Daoy (cell line): Measurements from ENCODE around the gene HSPA1L. TPM values are rescaled to one million over a fixed set of nuclear protein-coding genes. Genes with fewer than 3 reads are reported as not detected.
A peak's percentile ranks its signal among the peaks of the same experiment; 100 is the strongest.
"Not testable (repeated sequence)": the region's sequence is repeated elsewhere in the genome, so short reads cannot be mapped to it uniquely, and the experiment has no call there.

Experiments
- DNase-seq: peaks from one replicate; pipeline ENCODE4 v3.0.0-alpha.2; 2015; ENCODE audit warnings: low read depth
- total RNA-seq: library from RNA; depleted of rRNA; stranded (reverse); fragments of >200 nt; shearing (Covaris generic); gene quantifications from 2 replicates; pipeline ENCODE4 v1.2.3, GENCODE V29; 2014

Gene HSPA1L
- total RNA-seq, 1 experiment from 2014 or later = 0.80 TPM

- no peak for DNase-seq
Measured at GRCh38 chr6:31813465-31813849, 1.6 kb downstream of the HSPA1L start.

DNA sequence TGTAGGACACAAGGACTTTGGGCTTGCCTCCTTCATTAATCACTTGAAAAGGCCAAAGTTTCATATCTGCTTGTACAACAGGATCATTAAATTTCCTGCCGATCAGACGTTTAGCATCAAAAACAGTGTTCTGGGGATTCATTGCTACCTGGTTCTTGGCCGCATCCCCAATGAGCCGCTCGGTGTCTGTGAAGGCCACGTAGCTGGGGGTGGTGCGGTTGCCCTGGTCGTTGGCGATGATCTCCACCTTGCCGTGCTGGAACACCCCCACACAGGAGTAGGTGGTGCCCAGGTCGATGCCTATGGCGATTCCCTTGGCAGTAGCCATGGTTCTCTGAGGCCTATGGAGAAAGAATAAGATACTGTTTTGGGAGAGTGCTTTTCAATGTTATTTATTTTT is 3.4 kb downstream of the HSPA1L start:
- no peak for DNase-seq

DNA sequence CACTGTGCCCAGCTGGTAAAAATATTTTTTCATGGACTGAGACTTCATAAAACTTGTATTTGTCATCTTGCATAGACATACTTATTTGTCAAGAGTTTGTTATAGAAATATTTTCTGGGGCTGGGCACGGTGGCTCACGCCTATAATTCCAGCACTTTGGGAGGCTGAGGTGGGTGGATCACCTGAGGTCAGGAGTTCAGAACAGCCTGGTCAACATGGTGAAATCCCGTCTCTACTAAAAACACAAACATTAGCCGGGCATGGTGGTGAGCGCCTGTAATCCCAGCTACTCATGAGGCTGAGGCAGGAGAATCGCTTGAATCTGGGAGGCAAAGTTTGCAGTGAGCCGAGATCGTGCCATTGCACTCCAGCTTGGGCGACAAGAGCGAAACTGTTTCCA is 6.5 kb downstream of the HSPA1L start:
- DNase-seq = not testable (repeated sequence)

DNA sequence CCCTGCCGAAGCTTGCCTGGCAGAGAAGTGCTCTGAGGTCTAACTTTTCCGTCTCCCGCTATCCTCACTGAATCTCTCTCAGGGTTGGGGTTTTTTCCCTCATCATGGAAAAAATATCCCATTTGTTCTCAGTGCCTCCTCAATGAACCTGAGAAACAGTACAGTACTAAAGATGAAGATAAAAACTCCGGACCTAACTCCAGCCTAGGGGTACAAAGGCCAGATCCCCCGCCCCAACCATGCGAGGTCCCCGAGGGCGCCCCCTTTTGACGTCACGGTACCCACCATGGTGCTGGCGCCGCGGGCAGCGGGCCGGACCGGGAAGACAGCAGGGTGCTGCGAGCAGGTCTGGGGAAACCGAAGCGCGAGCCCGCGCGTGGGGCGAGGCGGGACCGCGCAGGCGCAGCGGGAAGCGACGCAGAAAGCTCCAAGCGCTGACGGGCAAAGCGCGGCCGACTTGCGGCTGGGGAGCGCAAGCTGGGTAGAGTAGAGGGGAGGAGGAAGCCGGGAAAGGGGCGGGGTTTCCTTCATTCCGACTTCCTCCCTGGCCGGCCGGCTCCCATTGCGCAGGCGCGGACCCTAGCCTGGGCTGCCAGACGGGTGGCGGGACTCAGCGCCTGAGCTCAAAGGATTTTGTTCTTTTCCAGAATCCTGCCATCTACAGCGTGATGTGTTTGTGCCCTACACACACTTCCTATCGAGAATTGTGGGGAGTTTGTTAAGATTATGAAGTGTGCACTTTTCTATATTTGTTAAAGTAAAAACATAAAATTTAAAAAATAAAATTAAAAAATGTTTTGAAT is 8.4 kb downstream of the HSPA1L start, which contains the start of gene LSM2:
Gene LSM2, minus strand, starts transcription at position 497 of the 803 bp plus-strand sequence. Its CDS starts 209 bp downstream, at position 288.
- DNase-seq = peak; percentile 99

DNA sequence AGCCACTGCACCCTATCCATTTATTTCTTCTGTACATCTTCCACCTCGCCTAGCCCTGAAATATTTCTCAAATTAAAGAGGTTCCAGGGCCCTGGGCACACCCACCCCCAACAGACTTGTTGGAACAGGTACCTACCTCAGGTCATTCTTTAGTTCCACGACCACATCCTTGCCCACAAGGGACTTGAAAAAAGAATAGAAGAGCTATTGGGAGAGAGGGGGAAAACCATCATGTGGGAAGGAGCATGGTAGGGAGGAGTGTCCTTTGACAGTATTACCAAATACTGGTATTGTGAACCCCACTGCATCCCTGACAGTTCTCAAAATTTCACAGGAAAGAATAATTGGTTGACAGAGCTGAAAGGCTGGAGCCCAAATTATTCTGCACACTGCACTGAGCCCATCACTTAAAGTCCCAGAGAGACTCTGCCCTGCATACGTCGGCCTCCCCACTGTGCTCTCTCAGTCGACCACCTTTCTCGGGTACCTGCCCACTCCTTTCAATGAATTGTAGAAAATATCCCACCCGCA is 9.1 kb downstream of the HSPA1L start:
- no peak for DNase-seq

DNA sequence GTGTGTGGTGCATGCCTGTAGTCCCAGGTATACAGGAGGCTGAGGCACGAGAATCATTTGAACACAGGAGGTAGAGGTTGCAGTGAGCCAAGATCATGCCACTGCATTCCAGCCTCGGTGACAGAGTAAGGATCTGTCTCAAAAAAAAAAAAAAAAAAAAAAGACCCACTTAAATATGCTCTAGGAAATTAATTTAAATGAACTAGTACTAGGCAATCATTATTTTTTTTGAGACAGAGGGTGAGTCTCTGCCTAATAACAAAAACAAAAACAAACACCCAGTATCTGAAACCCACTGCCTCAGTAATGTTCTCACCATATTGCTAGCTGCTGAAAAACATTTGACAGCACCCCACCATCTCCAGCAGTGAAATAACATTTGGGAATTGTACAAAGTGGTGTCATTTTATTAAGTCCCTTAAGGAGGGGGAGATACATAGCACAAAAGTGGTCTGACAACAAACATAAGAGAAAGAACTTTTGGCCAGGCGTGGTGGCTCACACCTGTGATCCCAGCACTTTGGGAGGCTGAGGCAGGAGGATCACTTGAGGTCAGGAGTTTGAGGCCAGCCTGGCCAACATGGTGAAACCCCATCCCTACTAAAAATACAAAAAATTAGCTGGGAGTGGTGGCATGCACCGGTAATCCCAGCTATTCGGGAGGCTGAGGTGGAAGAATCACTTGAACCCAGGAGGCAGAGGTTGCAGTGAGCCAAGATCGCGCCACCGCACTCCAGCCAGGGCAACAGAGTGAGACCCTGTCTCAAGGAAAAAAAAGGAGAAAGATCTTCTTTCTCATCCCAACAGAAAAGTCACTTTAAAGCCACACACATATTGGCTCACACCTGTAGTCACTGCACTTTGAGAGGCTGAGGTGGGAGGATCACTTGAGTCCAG is 13.8 kb downstream of the HSPA1L start:
- DNase-seq = not testable (repeated sequence)

GRCh38 chr6:31799781-31800180 is 15.3 kb downstream of the HSPA1L start:
- no peak for DNase-seq

DNA sequence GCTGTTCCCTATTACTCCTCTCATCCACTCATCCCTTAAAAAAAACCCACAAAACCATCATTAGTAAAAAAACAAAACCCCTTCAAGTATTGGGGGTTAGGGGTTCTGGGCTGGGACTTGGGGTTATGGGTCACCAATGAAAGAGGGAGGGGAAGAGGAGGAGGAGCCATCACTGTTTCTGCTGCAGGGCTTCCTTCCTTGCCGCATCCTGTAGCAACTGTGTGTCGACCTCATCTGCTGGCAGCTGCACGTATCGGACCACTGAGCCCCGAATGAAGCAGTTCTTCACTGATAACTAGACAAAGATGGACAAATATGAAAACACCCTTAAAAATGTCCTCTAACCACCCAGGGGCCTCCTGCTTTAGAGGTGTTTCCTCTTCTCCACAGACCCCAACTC is 17.5 kb downstream of the HSPA1L start:
- DNase-seq = no peak

GRCh38 chr6:31796993-31797385 is 18.1 kb downstream of the HSPA1L start:
- DNase-seq = no peak

DNA sequence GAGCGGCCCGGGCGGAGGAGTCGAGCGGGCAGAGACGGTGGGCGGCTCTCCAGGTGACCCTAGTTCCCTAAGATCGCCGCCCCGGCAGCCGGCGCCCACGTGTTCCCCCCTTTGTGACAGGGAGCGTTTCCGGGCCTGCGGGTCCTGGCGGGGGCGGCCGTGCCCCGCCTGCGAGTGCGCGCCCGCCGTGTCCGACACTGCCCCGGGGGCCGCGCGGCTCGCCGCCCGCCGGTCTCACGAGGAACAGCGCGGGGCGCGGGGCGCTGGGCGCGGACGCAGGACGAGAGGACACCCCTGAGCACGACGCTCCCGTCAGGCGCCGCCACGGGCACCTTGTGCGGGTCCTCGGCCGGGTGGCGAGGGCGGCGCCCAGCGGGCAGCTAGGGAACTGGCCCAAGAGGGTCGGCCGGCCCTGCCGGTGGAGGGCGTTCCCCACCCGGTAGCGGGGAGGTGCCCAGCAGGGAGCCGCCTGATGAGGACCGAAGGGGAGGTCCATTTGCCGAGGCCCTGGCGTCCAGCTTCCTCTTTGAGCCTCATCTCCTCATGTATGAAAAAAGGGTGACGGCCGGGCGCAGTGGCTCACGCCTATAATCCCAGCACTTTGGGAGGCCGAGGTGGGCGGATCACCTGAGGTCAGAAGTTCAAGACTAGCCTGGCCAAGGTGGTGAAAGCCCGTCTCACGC is 19.3 kb downstream of the HSPA1L start, which contains the start of gene VARS1:
Gene VARS1, minus strand, starts transcription at position 137 of the 683 bp plus-strand sequence. CDS start 535 bp downstream, outside the sequence.
- peak; percentile 97 for DNase-seq

DNA sequence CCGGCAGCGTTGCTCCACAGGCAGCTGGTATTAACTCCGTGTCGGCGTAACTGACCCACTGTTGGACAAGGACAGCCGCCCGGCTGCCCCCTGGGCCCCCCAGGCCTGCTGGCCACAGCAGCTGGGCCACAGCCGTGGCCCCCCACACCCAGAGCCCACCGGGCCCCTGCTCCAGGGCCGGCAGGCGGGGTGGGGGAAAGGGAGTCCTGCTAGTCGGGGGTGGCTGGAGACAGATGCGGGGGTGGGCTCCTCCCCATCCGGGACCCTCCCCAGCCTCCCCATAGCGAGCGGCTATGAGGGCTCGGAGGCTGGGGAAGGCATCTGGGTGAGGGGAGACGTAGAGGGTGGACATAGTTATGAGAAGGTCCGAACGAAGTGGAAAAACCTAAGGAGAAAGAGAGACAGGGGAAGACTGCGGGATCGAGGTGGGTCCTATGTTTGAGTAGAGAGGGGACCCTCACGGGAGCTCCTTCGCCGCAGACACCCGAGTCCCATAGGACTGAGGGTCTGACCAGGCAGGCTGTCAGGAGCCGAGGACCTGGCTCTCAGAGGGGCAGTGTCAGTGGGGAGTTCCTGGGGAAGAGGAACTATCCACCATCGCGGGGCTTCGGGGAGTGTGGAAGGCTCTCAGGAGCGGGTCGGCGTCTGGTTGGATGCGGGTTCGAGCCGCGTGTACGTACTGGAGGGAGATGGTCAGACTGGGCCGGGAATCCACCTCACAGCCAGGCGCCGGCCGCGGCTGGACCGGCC is 20.0 kb downstream of the HSPA1L start:
- no peak for DNase-seq

GRCh38 chr6:31794294-31794865 is 20.7 kb downstream of the HSPA1L start:
- no peak for DNase-seq

DNA sequence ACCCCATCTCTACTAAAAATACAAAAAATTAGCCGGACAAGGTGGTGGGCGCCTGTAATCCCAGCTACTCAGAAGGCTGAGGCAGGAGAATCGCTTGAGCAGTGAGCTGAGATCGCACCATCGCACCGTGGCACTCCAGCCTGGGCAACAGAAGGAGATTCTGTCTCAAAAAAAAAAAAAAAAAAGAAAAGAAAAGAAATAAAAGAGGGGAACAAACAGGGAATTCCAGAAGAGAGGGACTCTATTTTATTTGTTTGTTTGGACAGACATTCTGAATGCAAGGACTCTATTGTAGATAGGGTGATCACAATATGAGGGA is 21.2 kb downstream of the HSPA1L start:
- not testable (repeated sequence) for DNase-seq

DNA sequence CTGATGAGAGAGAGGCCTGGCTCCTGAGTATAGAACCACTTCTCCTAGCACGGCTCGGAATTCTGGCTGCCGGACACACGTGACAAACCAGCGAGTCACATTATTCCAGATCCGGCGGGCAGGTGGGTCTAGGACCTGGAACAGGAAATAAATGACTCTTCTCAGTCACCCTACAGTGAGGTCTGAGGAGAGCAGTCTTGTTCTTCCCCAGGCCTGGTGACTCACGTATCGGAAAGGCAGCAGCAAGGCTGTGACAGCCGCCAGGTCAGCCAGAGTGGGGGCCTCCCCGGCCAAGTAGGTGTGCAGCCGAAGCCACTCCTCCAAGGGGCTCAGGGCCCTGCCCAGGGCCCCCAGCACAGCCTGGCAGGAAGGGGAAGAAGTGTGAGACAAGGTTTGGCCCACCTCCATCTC is 22.3 kb downstream of the HSPA1L start:
- DNase-seq = peak; percentile 82

GRCh38 chr6:31792090-31792374 is 23.1 kb downstream of the HSPA1L start:
- DNase-seq = no peak

- peak; percentile 51 for DNase-seq
Measured at GRCh38 chr6:31791324-31792089, 23.6 kb downstream of the HSPA1L start.

- no peak for DNase-seq
Measured at GRCh38 chr6:31785475-31785874, 29.6 kb downstream of the HSPA1L start.

- DNase-seq = no peak
Measured at GRCh38 chr6:31784098-31784925, 30.8 kb downstream of the HSPA1L start.

DNA sequence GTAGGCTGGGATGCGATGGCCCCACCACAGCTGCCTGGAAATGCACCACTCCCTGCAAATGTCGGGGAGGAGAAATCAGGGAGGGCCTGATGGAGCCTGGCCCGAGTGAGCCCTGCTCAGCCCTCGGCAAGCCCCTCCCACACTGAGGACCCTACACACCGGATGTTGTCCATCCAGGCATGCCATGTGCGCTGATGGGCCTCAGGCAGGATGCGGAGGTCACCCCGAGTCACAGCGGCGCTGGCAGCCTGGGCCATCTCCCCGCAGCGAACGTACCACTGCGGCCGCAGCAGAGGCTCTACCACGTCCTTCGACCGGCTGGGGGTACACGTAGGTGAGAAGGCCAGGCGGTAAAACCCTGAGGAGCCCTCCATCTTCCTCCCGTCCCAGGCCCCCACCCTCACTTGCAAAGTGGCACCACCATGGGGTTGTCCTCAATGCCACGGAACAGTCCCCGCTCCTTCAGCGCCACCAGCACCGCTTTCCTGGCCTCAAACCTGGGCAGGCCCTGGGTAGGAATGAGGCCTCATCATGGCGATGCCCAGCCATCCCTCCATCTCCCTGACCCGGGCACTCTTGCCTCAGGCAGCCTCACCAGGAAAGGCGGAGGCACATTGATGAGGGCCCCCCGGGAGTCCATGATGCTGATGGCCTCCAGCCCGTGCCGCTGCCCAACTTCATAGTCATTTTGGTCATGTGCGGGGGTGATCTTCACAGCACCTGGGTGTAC is 32.8 kb downstream of the HSPA1L start:
- DNase-seq = no peak
